ENCODE data around the gene SLC9A5. TPM values are rescaled to one million over a fixed set of nuclear protein-coding genes. Genes with fewer than 3 reads are reported as not detected.

SLC9A5 gene
- total and polyA plus RNA-seq, 10 donors, result 6.0 to 34.1 (median 18.2) TPM

GRCh38 chr16:67206129-67206837 is 42.5 kb upstream of the SLC9A5 start:
- Histone ChIP-seq H3K4me1 (peaks cover 0 to 11% (median 0%) of the 10 kb centered on the region in 6 donors), H3K36me3 (peaks cover 0 to 65% (median 29%) of the 10 kb centered on the region in 6 donors), H3K27me3 (replicated peaks in 1 of 7) (no peaks in the 10 kb centered on the region), H3K4me3 (no peak overlapping the region), H3K9me3 (no peaks in the 10 kb centered on the region), H3K27ac (no peak overlapping the region)
- 88 to 97% (median 96%) methylated on average over 7 to 8 of the region's 8 CpGs for WGBS, 5 donors
- no peak for DNase-seq
- intact Hi-C loops (cut with DNase I; ENCODE audit: low total_unique reads), result no loop called here
- TF ChIP-seq POLR2A (IDR thresholded peaks at IDR 0.05) (no peak), POLR2AphosphoS5 (IDR thresholded peaks at IDR 0.05) (no peak), CTCF (IDR thresholded peaks at IDR 0.05 in 8 of 11, conservative IDR thresholded peaks at IDR 0.05 in 3 of 11) (no peak)

GRCh38 chr16:67206838-67207248 is 41.9 kb upstream of the SLC9A5 start:
- intact Hi-C loops (cut with DNase I; ENCODE audit: low total_unique reads), result no loop called here
- H3K27me3 ChIP-seq (replicated peaks in 1 of 7), result no peaks in the 10 kb centered on the region
- no peak overlapping the region for H3K4me3 ChIP-seq
- H3K27ac ChIP-seq, result no peak overlapping the region
- no peak for DNase-seq
- peaks cover 0 to 11% (median 0%) of the 10 kb centered on the region in 6 donors for H3K4me1 ChIP-seq
- H3K9me3 ChIP-seq, result no peaks in the 10 kb centered on the region
- TF ChIP-seq POLR2A (IDR thresholded peaks at IDR 0.05) (no peak), CTCF (IDR thresholded peaks at IDR 0.05 in 8 of 11, conservative IDR thresholded peaks at IDR 0.05 in 3 of 11) (no peak), POLR2AphosphoS5 (IDR thresholded peaks at IDR 0.05) (no peak)
- 94 to 100% (median 96%) methylated on average over 3 of the region's 3 CpGs for WGBS, 5 donors
- H3K36me3 ChIP-seq, result peaks cover 0 to 64% (median 23%) of the 10 kb centered on the region in 6 donors

- no peak for DNase-seq
- intact Hi-C loops (cut with DNase I; ENCODE audit: low total_unique reads), result no loop called here
- 85 to 86% (median 86%) methylated on average over 11 to 21 of the region's 21 CpGs for WGBS, 5 donors
- Histone ChIP-seq H3K27ac (no peak overlapping the region), H3K9me3 (no peaks in the 10 kb centered on the region), H3K36me3 (peaks cover 0 to 57% (median 17%) of the 10 kb centered on the region in 6 donors), H3K27me3 (replicated peaks in 1 of 7) (no peaks in the 10 kb centered on the region), H3K4me3 (no peak overlapping the region), H3K4me1 (peaks cover 0 to 11% (median 0%) of the 10 kb centered on the region in 6 donors)
- no peak for TF ChIP-seq CTCF (IDR thresholded peaks at IDR 0.05 in 8 of 11, conservative IDR thresholded peaks at IDR 0.05 in 3 of 11)
- TF ChIP-seq POLR2A (IDR thresholded peaks at IDR 0.05), result no peak
- TF ChIP-seq POLR2AphosphoS5 (IDR thresholded peaks at IDR 0.05), result peak in 2 of 3 donors; percentile 24 to 62
Measured at GRCh38 chr16:67207249-67208091, 41.3 kb upstream of the SLC9A5 start.
